ENCODE results near the gene TOR1A.

Gene TOR1A

GRCh38 chr9:129773262-129774048, 50.5 kb downstream of the TOR1A start:
- no peak for DNase-seq (ENCODE audit: extremely low read depth, low read depth)
- TF ChIP-seq CTCF (IDR thresholded peaks at IDR 0.05; ENCODE audit: low read depth, low read length), result no peak

- no peak for DNase-seq (ENCODE audit: extremely low read depth, low read depth)
- TF ChIP-seq CTCF (IDR thresholded peaks at IDR 0.05; ENCODE audit: low read depth, low read length), result no peak
These were observed 53.2 kb downstream of the TOR1A start for GRCh38 chr9:129770741-129771140.

- DNase-seq (ENCODE audit: extremely low read depth, low read depth), result no peak
- no peak for TF ChIP-seq CTCF (IDR thresholded peaks at IDR 0.05; ENCODE audit: low read depth, low read length)
These were observed 54.3 kb downstream of the TOR1A start for GRCh38 chr9:129769669-129770068.

- no peak for DNase-seq (ENCODE audit: extremely low read depth, low read depth)
- TF ChIP-seq CTCF (IDR thresholded peaks at IDR 0.05; ENCODE audit: low read depth, low read length), result no peak
These were observed 55.5 kb downstream of the TOR1A start for GRCh38 chr9:129768486-129768885.

- no peak for DNase-seq (ENCODE audit: extremely low read depth, low read depth)
- no peak for TF ChIP-seq CTCF (IDR thresholded peaks at IDR 0.05; ENCODE audit: low read depth, low read length)
These were observed 58.1 kb downstream of the TOR1A start for GRCh38 chr9:129765764-129766317.

- no peak for TF ChIP-seq CTCF (IDR thresholded peaks at IDR 0.05; ENCODE audit: low read depth, low read length)
- DNase-seq (ENCODE audit: extremely low read depth, low read depth), result no peak
These were observed 60.7 kb downstream of the TOR1A start for GRCh38 chr9:129762985-129763926.

Measured in AG09319 (cell line).